Neural progenitor cell (in vitro differentiated cells): ENCODE data around the gene SFSWAP.

Source experiments
- CTCF ChIP-seq: fragments of 200-600 bp; sonication (generic); IDR thresholded peaks from 2 replicates; pipeline ENCODE4 v1.5.1; 2017; ENCODE audit warnings: antibody characterized with exemption, mild to moderate bottlenecking
- EZH2 ChIP-seq: fragments of 200-600 bp; sonication (generic); IDR thresholded peaks from 2 replicates; pipeline ENCODE4 v1.6.1; 2017; ENCODE audit warnings: antibody characterized with exemption, mild to moderate bottlenecking, moderate library complexity

GRCh38 chr12:131793243-131794022, 82.5 kb downstream of the SFSWAP start:
- no peak for TF ChIP-seq CTCF
- TF ChIP-seq EZH2, result no peak
